ENCODE measurements around the gene MPG.

MPG gene

GRCh38 chr16:60166-60565 lies 17.9 kb upstream of the MPG start:
- DNase-seq (ENCODE audit: low read depth): no peak
- TF ChIP-seq CTCF (IDR thresholded peaks at IDR 0.05; ENCODE audit: control insufficient read depth, insufficient read depth, low read depth, low read length, missing control alignments): no peak
- H3K4me3 ChIP-seq (ENCODE audit: control insufficient read depth, low read depth, low read length): no peak overlapping the region

- DNase-seq (ENCODE audit: low read depth): no peak
- H3K4me3 ChIP-seq (ENCODE audit: control insufficient read depth, low read depth, low read length): no peak overlapping the region
- no peak for TF ChIP-seq CTCF (IDR thresholded peaks at IDR 0.05; ENCODE audit: control insufficient read depth, insufficient read depth, low read depth, low read length, missing control alignments)
Observed at GRCh38 chr16:60929-61878, 16.8 kb upstream of the MPG start.

- DNase-seq (ENCODE audit: low read depth): no peak
- TF ChIP-seq CTCF (IDR thresholded peaks at IDR 0.05; ENCODE audit: control insufficient read depth, insufficient read depth, low read depth, low read length, missing control alignments): no peak
- H3K4me3 ChIP-seq (ENCODE audit: control insufficient read depth, low read depth, low read length): no peak overlapping the region
Observed at GRCh38 chr16:61879-62281, 16.1 kb upstream of the MPG start.

GRCh38 chr16:62283-62967 lies 15.6 kb upstream of the MPG start:
- no peak overlapping the region for H3K4me3 ChIP-seq (ENCODE audit: control insufficient read depth, low read depth, low read length)
- DNase-seq (ENCODE audit: low read depth): no peak
- TF ChIP-seq CTCF (IDR thresholded peaks at IDR 0.05; ENCODE audit: control insufficient read depth, insufficient read depth, low read depth, low read length, missing control alignments): no peak

GRCh38 chr16:62968-63391 lies 15.0 kb upstream of the MPG start:
- TF ChIP-seq CTCF (IDR thresholded peaks at IDR 0.05; ENCODE audit: control insufficient read depth, insufficient read depth, low read depth, low read length, missing control alignments): no peak
- H3K4me3 ChIP-seq (ENCODE audit: control insufficient read depth, low read depth, low read length): no peak overlapping the region
- no peak for DNase-seq (ENCODE audit: low read depth)

- DNase-seq (ENCODE audit: low read depth): no peak
- no peak for TF ChIP-seq CTCF (IDR thresholded peaks at IDR 0.05; ENCODE audit: control insufficient read depth, insufficient read depth, low read depth, low read length, missing control alignments)
- H3K4me3 ChIP-seq (ENCODE audit: control insufficient read depth, low read depth, low read length): no peak overlapping the region
Observed at GRCh38 chr16:63466-63865, 14.6 kb upstream of the MPG start.

Measured in AG09309 (cell line).